HG03442 (cell line): ENCODE measurements around the gene FGF14.

Experiments
- ATAC-seq: cut with Tn5 transposase; IDR thresholded peaks from one replicate; pipeline ENCODE4 v1.9.1; 2021; ENCODE audit warnings: mild to moderate bottlenecking, moderate library complexity; ENCODE audit not compliant: unreplicated experiment

FGF14 gene

DNA sequence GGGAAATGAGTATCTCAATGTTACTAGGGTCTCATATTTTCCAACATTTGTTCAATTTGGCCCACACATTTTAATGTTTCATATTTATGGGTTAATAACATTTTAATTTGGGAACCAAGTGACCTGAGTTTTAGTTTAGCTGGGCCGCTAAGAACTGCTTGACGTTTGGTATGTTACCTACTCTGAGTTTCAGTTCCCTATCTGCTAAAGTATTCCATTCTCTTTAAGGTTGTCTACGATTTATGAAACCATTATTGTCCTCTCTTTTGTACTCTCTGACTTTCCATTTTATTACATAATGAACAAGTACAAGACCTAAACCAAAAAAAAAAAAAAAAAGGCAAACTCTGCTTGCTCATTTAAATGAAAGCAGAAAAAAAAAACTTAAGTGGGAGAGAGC lies 89.9 kb downstream of the FGF14 start:
- ATAC-seq, result peak; percentile 90

DNA sequence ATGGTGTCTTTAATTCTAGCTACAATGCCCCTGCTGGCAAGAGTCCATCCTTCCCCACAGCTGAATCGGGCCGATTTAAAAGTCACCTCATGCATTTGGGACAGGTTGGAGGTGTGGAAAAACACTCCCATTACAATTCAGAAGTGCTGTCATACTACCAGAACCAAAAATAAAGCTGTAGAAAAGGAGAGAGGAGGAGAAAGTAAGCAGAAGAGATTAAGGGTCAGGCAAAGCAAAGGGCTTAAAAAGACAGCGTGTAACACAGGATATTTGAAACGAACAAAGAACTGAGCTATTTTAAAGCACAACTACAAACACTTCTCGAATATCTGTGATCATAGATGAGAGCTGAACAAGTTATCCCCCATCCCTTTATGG lies 90.4 kb downstream of the FGF14 start:
- ATAC-seq, result no peak

DNA sequence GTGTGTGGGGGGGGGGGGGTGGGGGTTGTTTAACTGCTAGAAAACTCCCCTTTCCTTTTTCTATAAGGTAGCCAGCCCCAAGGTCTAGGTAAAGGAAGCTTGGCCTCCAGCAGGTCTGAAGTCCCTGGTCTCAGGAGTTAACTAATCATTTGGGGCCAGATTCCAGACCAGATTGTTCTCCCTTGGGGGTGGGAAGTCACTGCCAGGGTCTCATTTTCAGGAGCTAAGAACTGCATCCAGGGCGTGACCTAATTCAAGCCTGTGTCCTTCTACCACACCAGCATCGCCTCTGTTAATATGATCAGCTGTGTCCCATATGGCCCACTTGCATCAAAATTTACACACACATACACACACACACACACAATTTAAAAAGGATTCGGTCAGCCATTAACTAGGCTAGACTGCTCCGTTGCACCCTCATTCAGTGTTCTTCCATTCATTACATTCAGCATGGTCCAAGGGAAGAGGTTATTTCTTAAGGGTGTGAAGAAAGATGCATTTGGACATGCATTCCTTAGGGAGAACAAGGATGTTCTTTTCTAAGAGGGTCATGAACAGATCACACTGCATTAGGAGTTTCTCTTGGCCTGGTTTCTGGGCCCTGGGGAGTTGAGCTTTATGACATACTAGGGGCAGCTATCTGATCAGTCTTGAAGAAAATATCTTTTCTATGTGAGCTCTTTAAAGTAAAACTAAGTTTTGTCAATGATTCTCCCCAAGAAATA lies 91.0 kb downstream of the FGF14 start:
- no peak for ATAC-seq

DNA sequence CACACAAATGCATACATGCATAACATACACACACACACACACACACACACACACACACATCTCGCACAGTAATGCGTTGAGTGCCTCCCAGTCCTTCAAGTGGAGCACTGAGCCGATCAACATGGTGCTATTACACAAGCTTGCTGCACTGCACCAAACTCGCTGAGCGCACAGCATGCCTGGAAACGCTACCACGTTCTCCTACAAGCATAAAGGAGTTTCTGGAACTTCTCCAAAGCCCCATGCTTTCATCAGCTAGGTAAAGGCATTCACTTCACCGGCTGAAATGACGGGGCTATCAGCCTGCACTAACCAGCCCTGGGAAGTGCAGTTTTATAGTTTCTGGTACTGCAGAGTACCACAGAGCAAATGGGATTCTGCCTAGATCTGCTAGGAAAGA lies 92.7 kb downstream of the FGF14 start:
- no peak for ATAC-seq

DNA sequence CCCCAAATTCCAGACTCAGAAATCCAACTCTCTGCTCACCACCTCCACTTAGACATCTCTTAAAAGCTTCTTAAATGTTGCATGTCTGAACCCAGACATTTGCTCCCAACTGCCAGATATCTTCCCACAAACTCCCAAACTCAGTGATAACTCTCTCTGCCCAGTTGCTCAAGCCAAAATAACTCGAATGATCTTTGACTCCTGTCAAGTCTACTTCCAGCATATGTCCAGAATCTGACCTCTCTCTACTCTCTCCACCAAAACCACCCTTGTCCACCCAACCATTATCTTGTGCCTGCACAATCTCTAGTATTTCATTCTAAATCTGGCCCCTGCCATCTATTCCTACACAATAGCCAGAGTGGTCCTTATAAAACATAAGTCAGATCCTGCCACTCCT lies 99.3 kb downstream of the FGF14 start:
- ATAC-seq, result no peak

DNA sequence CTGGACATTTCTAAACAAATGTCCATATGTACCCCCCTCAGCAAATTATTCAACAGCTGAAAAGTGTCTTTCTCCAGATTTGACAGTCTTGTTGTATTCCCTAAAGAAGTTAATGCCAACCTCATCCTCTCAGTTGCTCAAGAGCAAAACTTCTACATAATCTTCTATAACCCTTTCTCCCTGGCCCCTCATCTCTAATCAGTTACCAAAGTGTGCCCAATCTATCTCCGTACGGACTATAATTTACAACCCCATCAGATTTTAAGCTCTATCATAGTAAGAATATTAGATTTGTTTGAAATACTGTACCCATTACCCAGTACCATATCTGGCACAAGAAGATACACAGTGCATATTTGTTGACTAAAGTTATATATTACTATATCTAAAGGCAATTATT lies 101.5 kb downstream of the FGF14 start:
- no peak for ATAC-seq

DNA sequence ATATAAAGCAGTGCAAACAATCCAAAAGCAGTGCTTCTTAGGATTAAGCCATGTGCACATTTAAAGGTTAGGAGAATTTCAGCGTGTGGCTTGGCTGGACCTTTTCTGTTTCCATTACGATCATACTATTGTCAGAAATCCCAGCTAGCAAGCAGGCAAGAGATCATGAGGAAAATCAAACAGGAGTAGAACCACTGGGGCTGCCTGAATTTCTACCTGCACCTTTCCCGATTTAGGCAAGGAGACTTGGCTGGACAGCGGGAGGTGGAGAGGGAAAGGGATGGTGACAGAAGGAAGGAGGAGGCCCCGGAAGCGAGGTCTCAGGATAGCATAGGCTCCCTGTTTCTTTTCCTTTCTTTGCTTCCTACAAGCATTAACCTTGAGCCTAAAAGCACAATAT lies 102.5 kb downstream of the FGF14 start:
- ATAC-seq, result no peak

DNA sequence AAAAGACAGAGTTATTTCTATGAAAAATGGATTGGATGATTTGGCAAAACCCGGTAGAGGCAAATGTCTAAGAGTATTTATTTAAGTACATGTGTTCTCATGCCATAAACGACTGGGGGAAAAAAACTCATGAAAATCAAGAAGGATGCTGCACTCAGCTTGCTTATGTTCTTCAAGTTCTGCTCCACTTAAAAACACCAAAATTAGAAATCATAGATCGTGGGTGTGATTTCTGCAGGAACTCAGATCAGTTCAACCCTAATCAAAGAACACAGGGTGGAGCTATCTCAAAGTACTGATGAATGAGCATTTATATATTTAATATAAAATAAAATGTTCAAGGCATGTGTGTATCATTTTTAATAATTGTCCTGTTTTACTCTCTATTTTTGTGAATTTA lies 103.8 kb downstream of the FGF14 start:
- ATAC-seq, result no peak

DNA sequence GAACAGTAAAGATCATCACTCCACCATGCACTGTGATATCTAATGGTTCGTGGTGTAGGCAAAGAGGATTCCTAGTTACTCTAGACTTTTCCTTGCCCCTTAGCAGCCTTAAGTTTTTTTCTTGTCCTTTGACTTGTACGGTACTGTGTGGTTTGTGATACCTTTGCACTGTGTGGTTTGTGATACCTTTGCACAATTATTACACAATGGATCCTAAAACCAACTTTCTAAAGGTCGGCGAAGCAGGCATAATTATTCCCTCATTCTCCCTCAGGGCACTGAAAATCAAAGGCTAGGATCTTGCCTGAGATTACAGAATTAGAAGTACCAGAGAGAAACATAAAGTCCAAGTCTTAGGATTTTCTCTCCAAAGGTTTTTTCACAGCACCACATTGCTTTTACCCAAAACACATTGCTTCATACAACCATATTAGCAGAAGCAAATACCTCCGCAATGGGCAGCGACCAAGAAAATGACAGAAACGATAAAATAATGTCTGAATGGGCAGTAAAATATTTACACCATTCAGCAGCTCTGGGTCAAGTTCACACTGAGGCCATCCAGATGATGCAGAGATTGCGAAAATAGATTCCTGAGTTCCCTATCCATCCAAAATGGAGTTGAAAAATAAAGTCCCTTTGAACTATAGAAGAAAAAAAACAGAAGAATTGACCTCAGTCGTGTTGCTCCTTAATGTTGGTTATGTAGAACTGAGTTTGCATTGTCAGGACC lies 106.4 kb downstream of the FGF14 start:
- ATAC-seq, result no peak

DNA sequence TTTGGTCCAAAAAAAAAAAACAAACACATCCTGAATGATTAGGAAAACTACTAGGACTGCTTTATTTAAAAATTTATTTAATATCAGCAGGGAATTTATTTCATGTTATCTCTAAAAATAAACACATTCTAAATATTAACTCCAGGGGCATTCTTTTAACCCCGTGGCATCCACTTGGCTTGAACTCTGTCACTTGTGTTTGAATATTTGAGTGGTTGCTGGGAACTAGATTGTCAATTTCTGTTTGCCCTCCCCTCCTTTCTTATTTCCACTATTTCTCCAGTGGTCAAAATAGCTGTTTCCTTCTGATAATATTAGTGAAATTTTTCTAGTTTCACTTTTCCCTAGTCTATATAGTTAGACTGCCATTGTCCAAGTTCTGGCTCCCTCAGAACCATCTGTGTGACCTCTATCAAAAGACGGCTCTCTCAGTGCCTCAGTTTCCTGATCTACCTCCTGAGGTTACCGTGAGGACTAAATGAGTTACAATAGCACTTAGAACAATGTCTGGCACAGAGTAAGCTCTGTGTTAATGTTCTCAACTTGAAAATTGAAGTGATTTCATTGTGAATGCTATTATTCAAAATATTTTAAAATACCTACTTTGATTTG lies 107.3 kb downstream of the FGF14 start:
- ATAC-seq, result no peak

DNA sequence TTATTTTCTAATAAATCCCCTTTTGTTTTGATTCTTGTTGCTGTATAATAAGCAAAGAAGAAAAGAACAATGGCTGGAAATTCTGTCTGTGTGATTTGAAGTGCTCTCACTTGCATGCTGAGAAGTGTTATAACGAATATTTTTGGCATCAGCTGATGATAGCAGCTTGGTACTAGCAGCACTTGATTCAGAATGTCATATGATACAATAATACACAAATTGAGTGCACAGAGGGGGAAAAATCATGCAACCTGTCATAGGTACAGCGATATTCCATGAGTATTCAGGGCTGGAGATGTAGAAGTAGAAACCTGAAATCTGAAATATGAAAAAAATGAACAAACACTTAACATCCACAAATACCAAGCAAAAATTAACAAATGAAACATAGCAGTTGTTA lies 108.1 kb downstream of the FGF14 start:
- no peak for ATAC-seq

DNA sequence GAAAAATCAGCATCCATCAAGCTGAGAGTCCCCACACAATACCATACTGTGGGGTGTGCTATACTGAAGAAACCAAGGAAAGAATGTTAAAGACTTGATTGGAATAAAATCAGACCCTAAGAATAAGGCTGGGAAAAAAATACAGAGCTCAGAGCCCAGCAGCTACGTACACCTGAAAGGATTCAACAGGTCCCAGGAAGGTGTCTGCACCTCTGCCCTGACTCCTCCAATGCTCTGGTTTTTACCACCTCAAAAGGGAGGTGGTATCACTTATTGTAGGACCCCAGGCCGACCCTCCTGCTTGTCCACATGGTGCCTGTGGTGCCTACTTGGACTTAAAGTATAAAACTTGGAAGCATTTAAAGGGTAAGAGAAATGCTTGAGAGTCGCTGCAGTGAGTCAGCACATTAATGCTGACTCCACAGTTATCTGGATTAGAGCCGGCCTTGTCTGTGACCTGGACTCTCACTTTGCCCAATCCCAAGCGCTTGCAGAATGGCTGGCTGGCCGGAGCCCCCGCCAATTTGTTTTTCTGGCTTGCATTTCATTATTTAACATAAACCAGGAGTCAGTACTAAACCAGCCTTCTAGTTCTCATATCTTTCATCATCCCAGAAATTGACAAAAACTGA lies 110.1 kb downstream of the FGF14 start:
- no peak for ATAC-seq

DNA sequence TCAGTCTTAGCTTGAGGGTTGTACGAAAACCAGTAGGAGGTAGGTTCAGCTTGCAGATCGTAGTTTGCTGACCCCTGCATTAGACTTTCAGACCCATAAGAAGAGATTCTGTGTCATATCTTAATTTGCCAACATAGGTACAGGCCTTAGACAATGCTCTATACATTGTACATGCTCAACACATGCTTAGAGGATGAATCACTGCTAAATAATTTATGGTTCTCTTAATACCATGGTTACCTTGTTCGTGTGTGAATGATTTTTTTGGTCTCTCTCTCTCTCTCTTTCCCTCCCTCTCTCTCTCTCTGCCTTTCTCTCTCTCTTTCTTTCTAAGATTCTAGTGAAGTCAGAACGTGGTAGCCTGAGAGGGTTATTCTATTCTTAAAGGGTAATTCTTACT lies 112.2 kb downstream of the FGF14 start:
- ATAC-seq, result no peak

DNA sequence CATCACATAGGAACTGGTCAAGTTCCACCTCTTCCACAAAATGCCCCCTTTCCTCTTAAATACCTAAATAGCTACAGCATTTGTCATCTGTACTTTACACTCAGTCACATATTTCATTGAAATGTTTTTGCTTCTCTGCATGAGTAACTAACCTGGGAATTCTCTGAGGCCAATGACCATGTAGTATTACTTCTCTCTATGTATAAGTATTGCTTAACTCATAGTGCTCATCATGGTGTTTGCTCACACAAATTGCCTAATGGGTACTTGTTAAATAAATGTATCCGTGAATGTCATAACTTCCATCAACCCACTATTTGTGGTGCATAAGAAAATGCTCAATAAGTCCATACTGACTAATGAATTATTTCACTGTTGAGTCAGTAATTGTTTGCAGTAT lies 115.5 kb downstream of the FGF14 start:
- no peak for ATAC-seq

DNA sequence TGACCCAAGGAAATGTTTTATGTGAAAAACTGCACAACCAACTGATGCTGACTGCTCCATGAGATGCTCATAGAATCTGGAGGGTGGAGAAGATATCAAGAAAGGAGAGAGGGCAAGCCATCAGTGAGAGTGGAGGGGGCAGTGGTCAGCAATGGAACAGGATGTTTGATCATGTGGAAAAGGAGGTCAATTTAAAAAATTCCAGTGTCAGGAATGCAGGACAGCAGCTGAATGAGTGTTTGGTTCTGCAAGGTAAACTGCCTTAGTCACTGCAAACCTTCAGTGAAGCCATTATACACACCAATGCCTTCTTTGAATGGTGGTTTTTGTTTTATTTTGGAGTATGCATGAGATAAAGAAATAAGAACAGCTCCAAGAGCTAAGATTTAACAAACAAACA lies 121.5 kb downstream of the FGF14 start:
- no peak for ATAC-seq

DNA sequence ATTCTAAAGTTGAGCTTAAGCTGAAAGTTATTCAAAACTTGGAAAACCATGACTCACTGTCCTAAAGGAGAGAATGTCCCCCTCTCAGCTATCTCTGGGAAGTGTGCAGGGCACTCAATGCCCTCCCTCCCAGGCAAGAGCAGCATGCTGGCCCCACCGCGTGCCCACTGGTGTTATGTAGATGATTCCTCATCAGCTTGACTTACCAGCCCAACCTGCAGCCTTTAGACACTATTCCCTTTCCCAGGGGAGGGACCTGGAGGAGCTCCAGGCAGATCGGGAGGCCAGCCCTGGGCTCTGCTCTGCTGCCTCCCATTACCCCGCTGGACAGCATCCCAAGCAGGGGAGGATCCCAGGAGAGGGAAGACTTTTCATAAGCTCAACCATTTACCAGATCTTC lies 124.6 kb downstream of the FGF14 start:
- ATAC-seq, result no peak

DNA sequence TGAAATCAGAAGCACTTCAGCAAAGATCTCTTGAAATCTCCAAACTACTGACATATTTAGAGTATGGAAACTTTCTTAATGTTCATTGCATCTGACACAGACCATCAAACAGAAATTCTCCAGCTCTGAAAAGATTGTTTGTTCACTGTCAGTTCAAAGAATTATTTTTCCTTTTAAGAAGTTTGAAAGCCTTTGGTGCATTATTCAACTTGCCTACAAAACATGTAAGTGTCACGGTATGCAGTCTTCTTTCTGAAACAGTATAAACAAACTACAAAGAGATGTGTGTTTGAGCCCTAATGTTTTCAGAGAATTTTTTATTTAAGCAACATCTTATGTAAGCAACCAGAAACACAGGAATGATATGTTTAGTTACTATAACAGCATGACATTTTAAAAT lies 125.4 kb downstream of the FGF14 start:
- no peak for ATAC-seq

DNA sequence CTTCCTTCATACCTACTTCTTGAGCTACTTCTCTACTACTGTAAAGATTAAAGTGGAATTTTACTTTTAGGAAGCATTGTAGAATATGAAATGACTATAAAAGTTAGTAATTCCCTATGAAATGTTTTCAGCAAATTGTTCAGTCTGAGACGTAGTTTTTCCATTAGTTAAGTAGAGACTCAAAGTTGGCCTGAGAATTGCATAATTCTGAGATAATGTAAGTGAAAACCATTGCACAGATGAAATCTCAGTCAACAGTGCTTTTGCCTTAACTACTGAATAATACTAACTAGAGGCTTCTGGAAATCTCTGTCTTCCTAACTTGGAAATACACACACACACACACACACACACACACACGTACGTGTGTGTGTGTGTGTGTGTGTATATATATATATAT lies 125.9 kb downstream of the FGF14 start:
- no peak for ATAC-seq

DNA sequence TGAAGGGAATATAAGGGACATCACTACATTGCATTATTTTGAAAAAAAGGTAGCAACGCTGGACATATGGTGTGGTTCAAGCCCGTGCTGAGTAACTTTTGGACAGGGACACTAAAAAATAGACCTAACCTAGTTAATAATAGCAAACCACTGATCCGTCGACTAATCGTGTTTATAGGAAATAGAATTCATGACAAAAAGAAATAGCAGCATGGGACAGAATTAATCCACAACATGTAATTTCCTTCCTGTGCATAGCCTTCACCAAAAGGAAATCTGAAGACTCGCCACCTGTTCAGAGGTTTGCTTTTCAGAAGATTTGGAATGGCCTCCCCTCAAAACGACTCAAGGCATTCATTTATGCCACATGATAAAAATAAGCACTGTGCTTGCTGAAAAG lies 128.7 kb downstream of the FGF14 start:
- ATAC-seq, result no peak

DNA sequence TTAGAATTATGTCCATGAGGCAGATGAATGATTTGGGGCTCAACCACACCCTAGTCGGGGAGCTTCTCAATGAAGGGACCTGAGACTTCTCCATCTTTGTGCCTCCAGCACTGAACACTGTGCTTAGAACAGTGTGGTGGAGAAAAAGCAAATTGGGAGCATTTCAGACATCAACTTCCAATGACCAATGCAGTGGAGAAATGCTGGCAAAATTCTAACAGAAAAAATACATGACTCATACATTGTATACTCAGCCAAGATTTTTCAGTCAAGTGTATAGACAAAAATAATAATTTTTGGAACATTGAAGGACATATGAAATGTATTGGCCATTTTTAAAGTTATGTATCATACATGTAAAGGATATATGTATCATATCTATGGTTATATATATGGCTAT lies 134.7 kb downstream of the FGF14 start:
- no peak for ATAC-seq

DNA sequence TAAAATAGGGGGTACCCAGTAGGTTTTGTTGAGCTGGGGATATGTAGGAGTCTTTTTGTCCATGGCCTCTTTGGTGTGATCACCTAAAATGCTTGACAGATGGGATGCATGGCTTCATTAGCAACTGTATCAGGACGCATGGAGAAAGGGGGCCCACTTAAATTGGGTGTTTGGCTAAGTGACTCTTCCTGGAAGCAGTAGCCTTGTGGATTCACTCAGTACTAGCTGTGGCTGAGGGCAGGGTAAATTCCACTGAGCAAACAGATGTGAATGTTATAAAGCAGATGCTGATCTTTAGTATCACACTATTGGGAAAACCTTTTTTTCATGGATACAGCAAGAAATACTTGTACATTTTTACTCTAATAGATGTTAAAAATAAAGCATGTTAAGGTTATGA lies 140.0 kb downstream of the FGF14 start:
- no peak for ATAC-seq

DNA sequence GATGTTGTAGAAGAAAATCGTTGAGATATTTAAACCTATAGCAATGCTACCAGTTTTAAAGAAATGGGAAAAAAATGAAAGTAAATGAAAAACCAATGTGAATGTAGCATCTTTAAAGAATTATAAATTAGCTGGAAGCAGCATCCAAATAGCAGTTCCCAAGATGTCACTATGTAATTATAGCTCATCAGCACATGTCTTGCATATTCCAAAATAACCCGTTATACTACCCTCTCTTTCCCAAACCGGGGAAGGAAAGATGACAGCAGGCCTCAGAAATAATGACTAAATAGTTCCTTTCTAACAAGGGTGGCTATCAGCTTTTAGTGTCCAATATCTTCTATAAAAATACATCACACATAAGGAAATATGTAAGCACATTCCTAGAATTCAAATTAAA lies 140.5 kb downstream of the FGF14 start:
- ATAC-seq, result no peak
